Neural progenitor cell (in vitro differentiated cells): ENCODE results near the gene KRTAP3-3.

Experiments used
- EZH2 ChIP-seq: fragments of 200-600 bp; sonication (generic); IDR thresholded peaks from 2 replicates; pipeline ENCODE4 v1.6.1; 2017; ENCODE audit warnings: antibody characterized with exemption, mild to moderate bottlenecking, moderate library complexity
- TF ChIP-seq, protein P1 (sequence below): fragments of 200-600 bp; sonication (generic); IDR thresholded peaks from 2 replicates; pipeline ENCODE4 v1.5.1; 2017; ENCODE audit warnings: antibody characterized with exemption, mild to moderate bottlenecking

DNA sequence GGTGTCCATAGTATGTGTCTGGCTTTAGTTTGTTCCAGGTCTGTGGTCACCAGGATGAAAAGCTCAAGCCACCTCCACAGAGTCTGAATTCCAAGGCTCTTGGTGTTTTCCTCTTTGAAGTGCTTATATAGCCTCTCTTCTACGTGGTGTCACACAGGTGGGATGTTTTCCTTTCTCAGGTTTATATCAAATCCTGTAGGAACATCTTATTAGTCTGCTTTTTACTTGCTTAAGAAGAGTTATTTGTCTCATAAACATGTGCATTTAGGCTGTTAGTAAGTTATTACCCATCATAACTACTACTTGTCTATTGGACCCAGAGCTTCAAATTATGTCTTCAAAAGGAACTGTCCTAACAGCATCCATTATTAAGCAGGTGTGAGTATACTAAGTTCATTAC lies 27.1 kb downstream of the KRTAP3-3 start, which contains the start of gene KRT39:
- TF ChIP-seq EZH2, result no peak
- TF ChIP-seq, protein P1, sequence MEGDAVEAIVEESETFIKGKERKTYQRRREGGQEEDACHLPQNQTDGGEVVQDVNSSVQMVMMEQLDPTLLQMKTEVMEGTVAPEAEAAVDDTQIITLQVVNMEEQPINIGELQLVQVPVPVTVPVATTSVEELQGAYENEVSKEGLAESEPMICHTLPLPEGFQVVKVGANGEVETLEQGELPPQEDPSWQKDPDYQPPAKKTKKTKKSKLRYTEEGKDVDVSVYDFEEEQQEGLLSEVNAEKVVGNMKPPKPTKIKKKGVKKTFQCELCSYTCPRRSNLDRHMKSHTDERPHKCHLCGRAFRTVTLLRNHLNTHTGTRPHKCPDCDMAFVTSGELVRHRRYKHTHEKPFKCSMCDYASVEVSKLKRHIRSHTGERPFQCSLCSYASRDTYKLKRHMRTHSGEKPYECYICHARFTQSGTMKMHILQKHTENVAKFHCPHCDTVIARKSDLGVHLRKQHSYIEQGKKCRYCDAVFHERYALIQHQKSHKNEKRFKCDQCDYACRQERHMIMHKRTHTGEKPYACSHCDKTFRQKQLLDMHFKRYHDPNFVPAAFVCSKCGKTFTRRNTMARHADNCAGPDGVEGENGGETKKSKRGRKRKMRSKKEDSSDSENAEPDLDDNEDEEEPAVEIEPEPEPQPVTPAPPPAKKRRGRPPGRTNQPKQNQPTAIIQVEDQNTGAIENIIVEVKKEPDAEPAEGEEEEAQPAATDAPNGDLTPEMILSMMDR, result no peak
